Breast epithelium (tissue), 3 donors: ENCODE results near the gene MTFR2.

Experiments
- POLR2A ChIP-seq: fragments of 450-650 bp; IDR thresholded peaks from one replicate; pipeline ENCODE4 v1.6.1; 2016; ENCODE audit warnings: antibody characterized with exemption, mild to moderate bottlenecking, moderate library complexity
- TF ChIP-seq, protein P1 (sequence below), 3 donors: fragments of 450-650 bp; IDR thresholded peaks; one replicate each; pipeline ENCODE4 v1.5.1; 2016 to 2017; ENCODE audit warnings: antibody characterized with exemption in 3 of 3, mild to moderate bottlenecking in 3 of 3, moderate library complexity in 3 of 3

DNA sequence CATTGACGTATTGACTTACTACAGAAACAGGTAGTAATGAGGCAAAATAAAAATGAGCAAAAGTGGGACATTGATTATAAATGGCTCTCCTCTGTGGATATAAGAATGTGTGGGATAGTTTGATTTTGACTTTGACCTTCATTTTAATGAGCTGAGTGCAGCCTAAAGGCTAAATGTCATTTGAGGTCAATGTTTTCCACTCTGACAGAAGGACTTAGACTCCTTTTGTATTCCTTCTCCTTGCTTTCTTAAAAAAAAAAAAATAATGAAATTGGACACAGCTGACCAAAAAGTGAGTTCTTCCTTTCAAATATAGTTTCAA lies 68.6 kb downstream of the MTFR2 start:
- TF ChIP-seq POLR2A = no peak
- TF ChIP-seq, protein P1, sequence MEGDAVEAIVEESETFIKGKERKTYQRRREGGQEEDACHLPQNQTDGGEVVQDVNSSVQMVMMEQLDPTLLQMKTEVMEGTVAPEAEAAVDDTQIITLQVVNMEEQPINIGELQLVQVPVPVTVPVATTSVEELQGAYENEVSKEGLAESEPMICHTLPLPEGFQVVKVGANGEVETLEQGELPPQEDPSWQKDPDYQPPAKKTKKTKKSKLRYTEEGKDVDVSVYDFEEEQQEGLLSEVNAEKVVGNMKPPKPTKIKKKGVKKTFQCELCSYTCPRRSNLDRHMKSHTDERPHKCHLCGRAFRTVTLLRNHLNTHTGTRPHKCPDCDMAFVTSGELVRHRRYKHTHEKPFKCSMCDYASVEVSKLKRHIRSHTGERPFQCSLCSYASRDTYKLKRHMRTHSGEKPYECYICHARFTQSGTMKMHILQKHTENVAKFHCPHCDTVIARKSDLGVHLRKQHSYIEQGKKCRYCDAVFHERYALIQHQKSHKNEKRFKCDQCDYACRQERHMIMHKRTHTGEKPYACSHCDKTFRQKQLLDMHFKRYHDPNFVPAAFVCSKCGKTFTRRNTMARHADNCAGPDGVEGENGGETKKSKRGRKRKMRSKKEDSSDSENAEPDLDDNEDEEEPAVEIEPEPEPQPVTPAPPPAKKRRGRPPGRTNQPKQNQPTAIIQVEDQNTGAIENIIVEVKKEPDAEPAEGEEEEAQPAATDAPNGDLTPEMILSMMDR (IDR thresholded peaks at IDR 0.05) = no peak
